ENCODE results near the gene ROBO1.

DNA sequence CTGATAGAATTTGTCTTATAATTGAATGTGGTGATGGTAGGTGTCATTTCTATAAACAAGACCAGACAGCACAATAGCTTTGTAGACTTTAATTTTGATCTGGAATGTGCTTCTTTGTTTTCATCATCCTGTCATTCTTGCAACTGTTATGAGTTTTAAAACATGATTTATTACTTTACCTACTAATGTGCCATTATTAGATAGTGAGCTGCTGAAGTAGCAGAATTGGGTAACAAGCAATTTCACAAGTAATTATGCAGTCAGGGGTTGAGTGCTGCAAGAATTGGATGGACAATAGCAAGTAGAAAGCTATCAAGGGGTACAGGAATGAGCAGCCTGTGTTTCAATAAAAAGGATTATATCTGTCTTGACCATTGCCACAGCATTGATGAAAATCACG is 975.6 kb downstream of the ROBO1 start:
- TF ChIP-seq, protein P1, sequence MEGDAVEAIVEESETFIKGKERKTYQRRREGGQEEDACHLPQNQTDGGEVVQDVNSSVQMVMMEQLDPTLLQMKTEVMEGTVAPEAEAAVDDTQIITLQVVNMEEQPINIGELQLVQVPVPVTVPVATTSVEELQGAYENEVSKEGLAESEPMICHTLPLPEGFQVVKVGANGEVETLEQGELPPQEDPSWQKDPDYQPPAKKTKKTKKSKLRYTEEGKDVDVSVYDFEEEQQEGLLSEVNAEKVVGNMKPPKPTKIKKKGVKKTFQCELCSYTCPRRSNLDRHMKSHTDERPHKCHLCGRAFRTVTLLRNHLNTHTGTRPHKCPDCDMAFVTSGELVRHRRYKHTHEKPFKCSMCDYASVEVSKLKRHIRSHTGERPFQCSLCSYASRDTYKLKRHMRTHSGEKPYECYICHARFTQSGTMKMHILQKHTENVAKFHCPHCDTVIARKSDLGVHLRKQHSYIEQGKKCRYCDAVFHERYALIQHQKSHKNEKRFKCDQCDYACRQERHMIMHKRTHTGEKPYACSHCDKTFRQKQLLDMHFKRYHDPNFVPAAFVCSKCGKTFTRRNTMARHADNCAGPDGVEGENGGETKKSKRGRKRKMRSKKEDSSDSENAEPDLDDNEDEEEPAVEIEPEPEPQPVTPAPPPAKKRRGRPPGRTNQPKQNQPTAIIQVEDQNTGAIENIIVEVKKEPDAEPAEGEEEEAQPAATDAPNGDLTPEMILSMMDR (optimal IDR thresholded peaks at IDR 0.05 in 1 of 3, IDR thresholded peaks at IDR 0.05 in 1 of 3, conservative IDR thresholded peaks at IDR 0.05 in 1 of 3; ENCODE audit: extremely low read depth in 1 of 3, insufficient read depth in 2 of 3, low read length in 3 of 3): no peak
- TF ChIP-seq EZH2 (IDR thresholded peaks at IDR 0.05; ENCODE audit: low read length): no peak
